OCI-LY3 (cell line): ENCODE results near the gene ZDHHC14.

Experiments used
- CTCF ChIP-seq: fragments of 200-600, 300-600 bp; sonication (generic); IDR thresholded peaks from 2 replicates; pipeline ENCODE4 v1.5.1; 2014; ENCODE audit warnings: antibody characterized with exemption, low read length, low read depth
- EZH2phosphoT487 ChIP-seq: fragments of 200-600 bp; shearing (Covaris generic); IDR thresholded peaks from 2 replicates; pipeline ENCODE4 v1.6.1; 2018; ENCODE audit warnings: antibody characterized with exemption, mixed run types, low read depth

DNA sequence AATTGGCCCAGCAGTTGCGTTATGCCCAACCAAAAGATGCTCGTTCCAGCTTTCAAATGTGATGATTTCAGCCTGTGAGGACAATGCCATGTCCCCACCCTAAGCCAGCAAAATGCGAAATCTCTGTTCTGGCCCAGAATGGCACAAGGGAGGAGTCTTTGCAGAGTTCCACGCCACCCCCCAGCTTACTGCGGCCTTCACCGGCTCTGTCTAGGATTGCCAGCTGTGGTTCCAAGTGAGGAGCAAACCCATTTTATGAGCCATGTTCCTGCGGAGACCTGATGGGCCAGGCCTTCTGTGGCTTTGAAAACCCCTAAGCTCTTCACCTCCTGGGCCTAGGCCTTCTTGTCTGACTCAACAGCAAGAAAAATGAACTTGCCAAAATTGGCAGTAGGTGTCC, 295.3 kb downstream of the ZDHHC14 start:
- TF ChIP-seq CTCF (no peak), EZH2phosphoT487 (no peak)
